ENCODE measurements around the gene SLC35D3.
"Not testable (repeated sequence)": the region's sequence is repeated elsewhere in the genome, so short reads cannot be mapped to it uniquely, and the experiment has no call there.

The SLC35D3 gene

DNA sequence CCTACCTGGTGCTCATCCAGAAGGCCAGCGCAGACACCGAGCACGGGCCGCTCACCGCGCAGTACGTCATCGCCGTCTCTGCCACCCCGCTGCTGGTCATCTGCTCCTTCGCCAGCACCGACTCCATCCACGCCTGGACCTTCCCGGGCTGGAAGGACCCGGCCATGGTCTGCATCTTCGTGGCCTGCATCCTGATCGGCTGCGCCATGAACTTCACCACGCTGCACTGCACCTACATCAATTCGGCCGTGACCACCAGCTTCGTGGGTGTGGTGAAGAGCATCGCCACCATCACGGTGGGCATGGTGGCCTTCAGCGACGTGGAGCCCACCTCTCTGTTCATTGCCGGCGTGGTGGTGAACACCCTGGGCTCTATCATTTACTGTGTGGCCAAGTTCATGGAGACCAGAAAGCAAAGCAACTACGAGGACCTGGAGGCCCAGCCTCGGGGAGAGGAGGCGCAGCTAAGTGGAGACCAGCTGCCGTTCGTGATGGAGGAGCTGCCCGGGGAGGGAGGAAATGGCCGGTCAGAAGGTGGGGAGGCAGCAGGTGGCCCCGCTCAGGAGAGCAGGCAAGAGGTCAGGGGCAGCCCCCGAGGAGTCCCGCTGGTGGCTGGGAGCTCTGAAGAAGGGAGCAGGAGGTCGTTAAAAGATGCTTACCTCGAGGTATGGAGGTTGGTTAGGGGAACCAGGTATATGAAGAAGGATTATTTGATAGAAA is 2.0 kb downstream of the SLC35D3 start:
- Histone ChIP-seq H3K9ac (ENCODE audit: low read length) (no peak overlapping the region), H3K27me3 (replicated peaks; ENCODE audit: control insufficient read depth, insufficient read depth, low read length) (peaks cover 22% of the 10 kb centered on the region), H3K4me3 (ENCODE audit: low read length) (no peak overlapping the region), H3K4me1 (ENCODE audit: control insufficient read depth, insufficient read depth, low read length) (peaks cover 16% of the 10 kb centered on the region), H3K36me3 (ENCODE audit: control insufficient read depth, insufficient read depth, low read length, severe bottlenecking) (no peaks in the 10 kb centered on the region), H3K9me3 (ENCODE audit: control insufficient read depth, low read length) (peaks cover 4% of the 10 kb centered on the region)
- DNase-seq (ENCODE audit: low read depth), result no peak

DNA sequence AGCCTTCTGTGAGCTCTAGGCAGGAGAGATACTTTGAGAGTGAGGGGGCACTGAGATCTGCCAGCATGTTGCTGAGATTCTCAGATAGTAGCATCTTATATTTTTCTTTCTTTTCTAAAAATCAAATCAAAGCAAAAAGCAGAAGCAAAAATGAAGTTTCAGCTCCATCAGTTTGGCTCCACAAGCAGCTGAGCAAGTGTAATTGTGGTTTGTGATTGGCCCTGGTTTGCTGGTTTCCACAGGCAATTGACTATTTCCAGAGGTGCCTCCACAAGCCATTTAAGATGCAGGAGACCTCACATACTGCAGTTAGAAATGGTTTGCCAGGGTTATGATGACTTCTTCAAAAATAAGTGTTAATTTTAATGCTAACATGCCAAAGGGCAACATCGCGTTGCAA is 4.3 kb downstream of the SLC35D3 start:
- no peak for DNase-seq (ENCODE audit: low read depth)
- H3K4me1 ChIP-seq (ENCODE audit: control insufficient read depth, insufficient read depth, low read length), result peaks cover 3% of the 10 kb centered on the region
- H3K9me3 ChIP-seq (ENCODE audit: control insufficient read depth, low read length), result peaks cover 4% of the 10 kb centered on the region
- H3K9ac ChIP-seq (ENCODE audit: low read length), result no peak overlapping the region
- H3K36me3 ChIP-seq (ENCODE audit: control insufficient read depth, insufficient read depth, low read length, severe bottlenecking), result no peaks in the 10 kb centered on the region
- H3K4me3 ChIP-seq (ENCODE audit: low read length), result no peak overlapping the region
- H3K27me3 ChIP-seq (replicated peaks; ENCODE audit: control insufficient read depth, insufficient read depth, low read length), result peaks cover 1% of the 10 kb centered on the region

- Histone ChIP-seq H3K4me3 (ENCODE audit: low read length) (no peak overlapping the region), H3K9me3 (ENCODE audit: control insufficient read depth, low read length) (peaks cover 4% of the 10 kb centered on the region), H3K27me3 (replicated peaks; ENCODE audit: control insufficient read depth, insufficient read depth, low read length) (peaks cover 3% of the 10 kb centered on the region), H3K9ac (ENCODE audit: low read length) (no peak overlapping the region), H3K36me3 (ENCODE audit: control insufficient read depth, insufficient read depth, low read length, severe bottlenecking) (no peaks in the 10 kb centered on the region), H3K4me1 (ENCODE audit: control insufficient read depth, insufficient read depth, low read length) (no peaks in the 10 kb centered on the region)
- DNase-seq (ENCODE audit: low read depth), result no peak
Observed at GRCh38 chr6:136927292-136927691, 5.2 kb downstream of the SLC35D3 start.

DNA sequence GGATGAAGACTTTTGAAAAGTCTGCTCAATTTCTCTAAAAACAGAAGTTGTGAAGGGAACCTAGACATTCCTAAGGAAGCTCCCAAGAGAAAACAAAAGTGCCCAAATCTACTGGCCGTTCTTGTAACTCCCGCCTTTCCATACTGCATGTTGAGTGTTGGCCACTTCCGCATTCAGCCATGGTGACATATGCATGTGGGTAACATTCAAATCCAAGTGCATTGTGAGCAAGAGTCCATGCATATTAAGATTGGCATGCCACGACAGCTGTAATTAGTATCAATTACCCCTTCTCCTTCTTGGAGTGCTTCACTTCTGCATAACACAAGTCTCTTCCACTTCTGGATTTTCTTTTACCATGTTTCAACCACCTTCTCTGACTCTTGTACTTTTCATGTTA is 8.4 kb downstream of the SLC35D3 start:
- no peak overlapping the region for H3K4me3 ChIP-seq (ENCODE audit: low read length)
- H3K27me3 ChIP-seq (replicated peaks; ENCODE audit: control insufficient read depth, insufficient read depth, low read length), result peaks cover 10% of the 10 kb centered on the region
- H3K36me3 ChIP-seq (ENCODE audit: control insufficient read depth, insufficient read depth, low read length, severe bottlenecking), result no peaks in the 10 kb centered on the region
- no peaks in the 10 kb centered on the region for H3K4me1 ChIP-seq (ENCODE audit: control insufficient read depth, insufficient read depth, low read length)
- peaks cover 4% of the 10 kb centered on the region for H3K9me3 ChIP-seq (ENCODE audit: control insufficient read depth, low read length)
- H3K9ac ChIP-seq (ENCODE audit: low read length), result no peak overlapping the region
- DNase-seq (ENCODE audit: low read depth), result no peak

DNA sequence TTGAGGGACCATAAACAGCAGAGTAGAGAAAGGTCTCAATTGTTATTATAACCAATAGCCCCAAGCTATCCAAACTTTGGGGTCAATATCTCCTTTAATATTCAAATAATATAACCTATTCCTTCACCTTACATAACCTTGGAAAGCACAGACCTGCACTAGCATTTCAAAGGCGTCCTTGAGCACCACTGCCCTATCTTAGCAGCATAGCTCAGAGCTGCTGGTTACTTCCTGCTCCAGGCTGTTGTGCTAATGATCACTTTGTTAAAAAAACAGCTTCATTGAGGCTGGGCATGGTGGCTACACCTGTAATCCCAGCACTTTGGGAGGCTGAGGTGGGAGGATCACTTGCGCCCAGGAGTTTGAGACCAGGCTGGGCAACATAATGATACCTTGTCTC is 10.5 kb downstream of the SLC35D3 start:
- H3K36me3 ChIP-seq (ENCODE audit: control insufficient read depth, insufficient read depth, low read length, severe bottlenecking), result no peaks in the 10 kb centered on the region
- no peak for DNase-seq (ENCODE audit: low read depth)
- H3K4me1 ChIP-seq (ENCODE audit: control insufficient read depth, insufficient read depth, low read length), result no peaks in the 10 kb centered on the region
- H3K9ac ChIP-seq (ENCODE audit: low read length), result no peak overlapping the region
- H3K4me3 ChIP-seq (ENCODE audit: low read length), result no peak overlapping the region
- H3K9me3 ChIP-seq (ENCODE audit: control insufficient read depth, low read length), result peaks cover 4% of the 10 kb centered on the region
- H3K27me3 ChIP-seq (replicated peaks; ENCODE audit: control insufficient read depth, insufficient read depth, low read length), result peaks cover 10% of the 10 kb centered on the region

- H3K4me1 ChIP-seq (ENCODE audit: control insufficient read depth, insufficient read depth, low read length), result no peaks in the 10 kb centered on the region
- H3K9me3 ChIP-seq (ENCODE audit: control insufficient read depth, low read length), result no peaks in the 10 kb centered on the region
- H3K4me3 ChIP-seq (ENCODE audit: low read length), result no peak overlapping the region
- H3K36me3 ChIP-seq (ENCODE audit: control insufficient read depth, insufficient read depth, low read length, severe bottlenecking), result no peaks in the 10 kb centered on the region
- H3K9ac ChIP-seq (ENCODE audit: low read length), result no peak overlapping the region
- H3K27me3 ChIP-seq (replicated peaks; ENCODE audit: control insufficient read depth, insufficient read depth, low read length), result peaks cover 13% of the 10 kb centered on the region
- DNase-seq (ENCODE audit: low read depth), result no peak
Observed at GRCh38 chr6:136945072-136945471, 23.0 kb downstream of the SLC35D3 start.

DNA sequence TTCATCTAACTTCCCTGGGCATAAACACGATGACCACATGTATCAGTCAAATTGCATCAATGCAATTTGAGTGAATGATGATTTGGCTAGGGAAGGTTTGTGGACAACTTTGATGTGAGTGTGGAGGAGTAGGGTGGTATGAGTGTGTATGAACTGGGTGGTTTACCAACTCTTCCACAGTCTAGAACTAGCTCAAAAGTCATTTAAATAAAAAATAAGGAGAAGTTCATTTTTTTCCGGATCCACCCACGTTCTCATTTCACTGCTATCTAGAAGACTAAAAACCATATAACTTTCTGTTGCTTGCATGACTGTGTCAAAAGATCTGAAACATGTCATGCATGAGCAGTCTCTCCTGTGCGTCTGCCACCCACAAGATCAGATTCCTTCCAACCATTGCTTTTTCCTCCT is 23.6 kb downstream of the SLC35D3 start:
- H3K4me3 ChIP-seq (ENCODE audit: low read length), result no peak overlapping the region
- H3K27me3 ChIP-seq (replicated peaks; ENCODE audit: control insufficient read depth, insufficient read depth, low read length), result peaks cover 13% of the 10 kb centered on the region
- no peak overlapping the region for H3K9ac ChIP-seq (ENCODE audit: low read length)
- no peak for DNase-seq (ENCODE audit: low read depth)
- no peaks in the 10 kb centered on the region for H3K36me3 ChIP-seq (ENCODE audit: control insufficient read depth, insufficient read depth, low read length, severe bottlenecking)
- no peaks in the 10 kb centered on the region for H3K4me1 ChIP-seq (ENCODE audit: control insufficient read depth, insufficient read depth, low read length)
- no peaks in the 10 kb centered on the region for H3K9me3 ChIP-seq (ENCODE audit: control insufficient read depth, low read length)

- H3K9me3 ChIP-seq (ENCODE audit: control insufficient read depth, low read length), result no peaks in the 10 kb centered on the region
- H3K36me3 ChIP-seq (ENCODE audit: control insufficient read depth, insufficient read depth, low read length, severe bottlenecking), result no peaks in the 10 kb centered on the region
- peaks cover 10% of the 10 kb centered on the region for H3K27me3 ChIP-seq (replicated peaks; ENCODE audit: control insufficient read depth, insufficient read depth, low read length)
- no peaks in the 10 kb centered on the region for H3K4me1 ChIP-seq (ENCODE audit: control insufficient read depth, insufficient read depth, low read length)
- no peak for DNase-seq (ENCODE audit: low read depth)
- H3K9ac ChIP-seq (ENCODE audit: low read length), result no peak overlapping the region
- no peak overlapping the region for H3K4me3 ChIP-seq (ENCODE audit: low read length)
Observed at GRCh38 chr6:136947037-136947436, 24.9 kb downstream of the SLC35D3 start.

DNA sequence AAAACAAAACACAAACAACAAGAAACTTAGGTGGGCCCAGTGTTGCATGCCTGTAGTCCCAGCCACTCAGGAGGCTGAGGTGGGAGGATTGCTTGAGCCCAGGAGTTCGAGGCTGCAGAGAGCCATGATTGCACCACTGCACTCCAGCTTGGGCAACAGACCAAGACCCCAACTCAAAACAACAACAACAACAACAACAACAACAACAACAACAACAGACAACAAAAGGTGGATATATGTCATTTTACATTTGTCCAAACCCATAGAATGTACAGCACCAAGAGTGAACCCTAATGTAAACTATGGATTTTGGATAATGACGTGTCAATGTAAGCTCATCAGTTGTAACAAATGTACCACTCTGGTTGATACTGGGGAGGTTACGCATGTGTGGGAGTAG is 27.9 kb downstream of the SLC35D3 start:
- not testable (repeated sequence) for H3K9me3 ChIP-seq (ENCODE audit: control insufficient read depth, low read length); H3K36me3 ChIP-seq (ENCODE audit: control insufficient read depth, insufficient read depth, low read length, severe bottlenecking); H3K4me1 ChIP-seq (ENCODE audit: control insufficient read depth, insufficient read depth, low read length); H3K27me3 ChIP-seq (replicated peaks; ENCODE audit: control insufficient read depth, insufficient read depth, low read length); DNase-seq (ENCODE audit: low read depth); H3K4me3 ChIP-seq (ENCODE audit: low read length); H3K9ac ChIP-seq (ENCODE audit: low read length)

DNA sequence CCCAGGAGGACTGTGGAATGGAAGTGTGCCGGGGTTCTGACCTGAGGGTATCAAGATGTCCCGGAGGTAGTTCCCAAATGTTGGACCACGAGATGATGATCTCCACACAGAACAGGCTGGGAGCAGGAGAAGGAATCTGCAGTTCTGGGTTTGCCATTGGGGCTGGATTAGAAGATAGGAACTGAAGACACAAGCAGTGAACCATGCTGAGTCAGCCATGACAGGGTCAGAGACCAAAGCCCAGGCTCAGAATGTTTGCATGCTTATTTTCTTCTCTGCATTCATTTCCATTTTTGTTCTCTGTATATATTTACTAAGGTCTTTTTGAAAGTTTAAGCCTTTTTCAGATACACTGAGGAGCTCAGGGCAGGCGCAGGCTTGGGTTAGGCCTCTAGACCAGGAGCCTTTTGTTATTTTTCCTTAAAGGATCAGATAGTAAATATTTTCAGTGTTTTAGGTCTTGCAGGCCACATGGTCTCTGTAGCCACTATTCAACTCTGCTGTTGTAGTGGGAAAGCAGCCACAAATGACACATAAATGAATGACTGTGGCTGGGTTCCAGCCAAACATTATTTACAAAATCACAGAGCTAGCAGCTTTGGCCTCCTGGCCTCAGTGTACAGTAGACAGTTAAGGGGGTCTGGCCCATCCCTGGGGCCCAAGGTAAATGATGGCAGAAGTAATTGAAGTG is 28.5 kb downstream of the SLC35D3 start:
- Histone ChIP-seq H3K9me3 (ENCODE audit: control insufficient read depth, low read length) (no peaks in the 10 kb centered on the region), H3K4me1 (ENCODE audit: control insufficient read depth, insufficient read depth, low read length) (no peaks in the 10 kb centered on the region), H3K27me3 (replicated peaks; ENCODE audit: control insufficient read depth, insufficient read depth, low read length) (peaks cover under 1% of the 10 kb centered on the region), H3K4me3 (ENCODE audit: low read length) (no peak overlapping the region), H3K36me3 (ENCODE audit: control insufficient read depth, insufficient read depth, low read length, severe bottlenecking) (no peaks in the 10 kb centered on the region), H3K9ac (ENCODE audit: low read length) (no peak overlapping the region)
- DNase-seq (ENCODE audit: low read depth), result no peak

- Histone ChIP-seq H3K36me3 (ENCODE audit: control insufficient read depth, insufficient read depth, low read length, severe bottlenecking) (no peaks in the 10 kb centered on the region), H3K9ac (ENCODE audit: low read length) (no peak overlapping the region), H3K9me3 (ENCODE audit: control insufficient read depth, low read length) (no peaks in the 10 kb centered on the region), H3K4me3 (ENCODE audit: low read length) (no peak overlapping the region), H3K27me3 (replicated peaks; ENCODE audit: control insufficient read depth, insufficient read depth, low read length) (no peaks in the 10 kb centered on the region), H3K4me1 (ENCODE audit: control insufficient read depth, insufficient read depth, low read length) (no peaks in the 10 kb centered on the region)
- DNase-seq (ENCODE audit: low read depth), result no peak
Observed at GRCh38 chr6:136952714-136953260, 30.7 kb downstream of the SLC35D3 start.
